IgD-negative memory B cell (primary cell): ENCODE data around the gene PGAP6. TPM values are rescaled to one million over a fixed set of nuclear protein-coding genes. Genes with fewer than 3 reads are reported as not detected.

Experiments
- H3K27ac Mint-ChIP-seq, 3 donors: one replicate each; pipeline ENCODE4 v1.8.0; 2020 to 2022; ENCODE audit warnings: mild to moderate bottlenecking in 3 of 3, mixed read lengths in 3 of 3, moderate library complexity in 1 of 3
- H3K27me3 Mint-ChIP-seq: one replicate; pipeline ENCODE4 v1.8.0; 2021; ENCODE audit warnings: mixed read lengths
- H3K36me3 Mint-ChIP-seq: one replicate; pipeline ENCODE4 v1.8.0; 2020; ENCODE audit warnings: mild to moderate bottlenecking, mixed read lengths
- H3K4me1 Mint-ChIP-seq, 3 donors: one replicate each; pipeline ENCODE4 v1.8.0; 2020 to 2022; ENCODE audit warnings: mixed read lengths in 3 of 3, mild to moderate bottlenecking in 1 of 3
- H3K4me3 Mint-ChIP-seq, 4 donors: one replicate each; pipeline ENCODE4 v1.8.0; 2020 to 2022; ENCODE audit warnings: mild to moderate bottlenecking in 4 of 4, mixed read lengths in 4 of 4, moderate library complexity in 3 of 4
- H3K9me3 Mint-ChIP-seq, 3 donors: one replicate each; pipeline ENCODE4 v1.8.0; 2020 to 2021; ENCODE audit warnings: mixed read lengths in 3 of 3, mild to moderate bottlenecking in 1 of 3
- polyA plus RNA-seq: library from polyadenylated mRNA; unstranded; fragments of 300-500 nt; fragmentation: Illumina TruSeq; gene quantifications from one replicate; pipeline ENCODE4 v1.2.3, GENCODE V29; 2021

PGAP6 gene
- polyA plus RNA-seq, 1 donor from 2014 or later, result 7.3 TPM

DNA sequence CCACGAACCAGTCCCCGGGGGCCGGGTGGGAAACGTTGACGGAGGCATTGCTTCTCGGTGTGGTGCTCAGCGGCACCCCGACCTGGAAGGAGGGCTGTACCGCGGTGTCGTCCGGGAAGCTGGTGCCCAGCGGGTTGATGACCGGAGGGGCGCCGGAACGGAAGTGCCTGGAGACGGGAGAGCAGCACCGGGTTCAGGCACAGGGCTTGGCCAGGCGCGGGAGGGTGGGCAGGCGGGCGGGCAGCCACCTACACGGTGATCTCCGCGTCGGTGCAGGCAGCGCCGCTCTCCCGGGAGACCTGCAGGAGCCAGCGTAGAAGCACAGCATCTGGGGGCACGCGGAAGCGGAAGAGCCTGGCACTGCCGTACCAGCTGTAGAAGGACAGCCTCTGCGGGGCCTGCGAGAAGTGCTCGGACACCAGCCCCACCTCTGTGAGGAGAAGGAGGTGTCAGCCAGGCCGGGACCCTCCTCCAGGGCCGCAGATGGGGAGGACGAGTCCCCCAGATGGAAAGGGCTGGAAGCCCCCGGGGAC is 4.3 kb downstream of the PGAP6 start:
- H3K4me1 Mint-ChIP-seq, result peaks cover 0 to 2% (median 2%) of the 10 kb centered on the region in 3 donors
- H3K27me3 Mint-ChIP-seq, result no peaks in the 10 kb centered on the region
- no peaks in the 10 kb centered on the region for H3K9me3 Mint-ChIP-seq
- no peaks in the 10 kb centered on the region for H3K36me3 Mint-ChIP-seq
- H3K4me3 Mint-ChIP-seq, result no peak overlapping the region
- H3K27ac Mint-ChIP-seq, result no peak overlapping the region

DNA sequence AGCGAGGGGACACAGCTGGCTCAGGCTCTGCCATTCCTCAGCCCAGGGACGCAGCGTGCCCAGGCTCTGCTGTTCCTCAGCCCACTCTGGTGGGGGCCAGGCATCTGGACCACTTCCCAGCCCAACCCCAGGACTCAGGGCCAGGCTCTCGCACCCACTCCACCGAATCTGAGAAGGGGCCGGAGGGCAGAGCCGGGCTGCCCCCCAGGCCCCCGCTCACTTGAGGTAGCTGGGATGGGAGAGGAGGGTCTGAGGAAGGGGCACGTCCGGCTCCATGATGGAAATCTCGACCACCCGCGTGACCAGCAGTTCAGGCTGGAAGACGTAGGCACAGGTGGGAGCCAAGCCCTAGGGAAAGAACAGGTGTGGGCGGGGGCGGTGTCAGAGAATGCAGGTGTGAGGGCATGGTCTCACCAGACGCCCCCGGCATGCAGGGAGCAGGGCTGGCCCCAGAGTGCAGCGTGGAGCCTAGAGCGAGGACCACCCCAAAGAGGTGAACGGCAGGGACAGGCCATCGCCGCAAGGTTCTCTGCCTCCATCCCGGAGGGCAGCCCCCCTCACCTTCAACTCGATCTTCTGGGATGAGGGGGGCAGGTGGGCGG is 4.9 kb downstream of the PGAP6 start:
- Mint-ChIP-seq H3K4me3 (no peak overlapping the region), H3K9me3 (no peaks in the 10 kb centered on the region), H3K27me3 (no peaks in the 10 kb centered on the region), H3K27ac (no peak overlapping the region), H3K4me1 (peaks cover 0 to 3% (median 3%) of the 10 kb centered on the region in 3 donors), H3K36me3 (no peaks in the 10 kb centered on the region)

DNA sequence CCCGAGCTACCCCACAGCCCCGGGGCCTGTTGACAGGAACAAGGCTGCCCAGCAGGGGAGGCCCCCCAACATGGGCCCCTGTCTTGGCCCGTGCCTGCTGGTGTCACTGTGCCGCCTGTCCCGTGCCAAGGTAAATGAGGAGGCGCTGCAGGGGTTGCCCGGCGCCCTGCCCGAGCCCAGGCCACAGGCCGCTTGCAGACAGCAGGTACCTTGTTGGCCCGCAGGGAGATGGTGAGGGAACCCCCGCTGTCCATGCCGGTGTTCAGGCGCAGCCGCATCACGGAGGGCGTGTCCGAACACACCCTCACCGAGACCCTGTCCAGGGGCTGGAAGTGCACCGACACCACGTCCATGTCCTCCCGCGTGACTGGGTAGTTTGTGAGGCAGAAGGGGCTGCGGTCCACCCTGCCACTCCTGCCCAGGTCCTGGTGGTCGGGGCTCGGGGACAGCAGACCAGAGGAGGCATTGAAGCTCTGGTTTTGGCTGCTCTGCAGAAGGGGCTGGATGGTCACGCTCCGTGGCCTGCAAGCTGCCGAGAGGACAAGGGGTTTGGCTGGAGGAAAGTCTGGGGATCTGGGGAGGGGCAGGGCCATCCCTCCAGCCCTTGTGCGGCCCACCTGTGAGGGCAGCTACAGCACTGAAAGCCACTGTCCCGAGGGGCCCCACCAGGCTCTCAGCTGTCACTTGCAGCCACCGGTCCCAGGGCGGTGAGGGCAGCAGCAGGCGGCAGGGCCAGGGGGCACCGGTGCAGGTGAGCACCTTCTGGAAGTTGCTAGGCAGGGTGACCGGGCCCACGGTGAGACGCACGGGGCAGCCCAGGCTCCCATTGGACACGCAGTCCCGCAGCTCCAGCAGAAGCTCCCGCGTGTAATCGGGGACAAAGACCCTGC is 5.6 kb downstream of the PGAP6 start:
- no peak overlapping the region for H3K4me3 Mint-ChIP-seq
- peaks cover 0 to 5% (median 4%) of the 10 kb centered on the region in 3 donors for H3K4me1 Mint-ChIP-seq
- H3K27me3 Mint-ChIP-seq, result no peaks in the 10 kb centered on the region
- no peak overlapping the region for H3K27ac Mint-ChIP-seq
- no peaks in the 10 kb centered on the region for H3K36me3 Mint-ChIP-seq
- no peaks in the 10 kb centered on the region for H3K9me3 Mint-ChIP-seq

DNA sequence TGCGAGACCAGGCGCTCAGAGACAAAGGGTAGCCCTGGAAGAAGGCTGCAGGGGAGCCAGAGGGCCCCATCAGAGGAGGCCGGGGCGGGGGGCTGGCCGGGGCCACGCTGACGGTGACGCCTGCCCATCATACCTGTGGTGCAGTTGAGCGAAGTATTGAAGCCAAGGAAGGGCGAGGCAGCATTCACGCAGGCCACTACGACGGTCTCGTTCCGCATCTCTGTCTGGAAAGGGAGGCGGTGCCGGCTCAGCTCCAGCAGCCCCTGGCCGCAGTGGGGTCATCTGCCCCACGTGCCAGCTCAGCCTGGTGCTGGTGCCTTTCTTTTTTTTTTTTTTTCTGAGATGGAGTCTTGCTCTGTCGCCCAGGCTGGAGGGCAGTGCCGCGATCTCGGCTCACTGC is 6.6 kb downstream of the PGAP6 start:
- peaks cover 3% of the 10 kb centered on the region for H3K36me3 Mint-ChIP-seq
- no peaks in the 10 kb centered on the region for H3K9me3 Mint-ChIP-seq
- no peaks in the 10 kb centered on the region for H3K27me3 Mint-ChIP-seq
- peaks cover 4 to 8% (median 6%) of the 10 kb centered on the region in 3 donors for H3K4me1 Mint-ChIP-seq
- H3K4me3 Mint-ChIP-seq, result no peak overlapping the region
- H3K27ac Mint-ChIP-seq, result no peak overlapping the region

DNA sequence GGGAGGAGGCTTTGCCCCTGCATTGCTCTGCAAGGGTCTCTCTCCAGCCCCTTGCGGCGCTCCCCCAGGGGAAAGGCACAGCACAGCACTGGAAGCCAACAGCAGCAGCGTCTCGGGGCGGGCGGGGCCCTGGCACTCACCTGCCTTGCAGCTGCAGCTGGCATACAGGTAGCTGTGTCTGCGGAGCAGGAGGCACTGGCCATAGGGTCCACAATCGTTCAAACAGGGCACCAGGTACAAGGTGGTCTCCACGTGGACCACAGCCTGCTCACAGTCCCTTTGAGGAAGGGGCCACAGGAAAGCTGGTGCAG is 7.2 kb downstream of the PGAP6 start:
- H3K27me3 Mint-ChIP-seq, result no peaks in the 10 kb centered on the region
- peaks cover 4 to 7% (median 7%) of the 10 kb centered on the region in 3 donors for H3K4me1 Mint-ChIP-seq
- no peak overlapping the region for H3K4me3 Mint-ChIP-seq
- peaks cover 3% of the 10 kb centered on the region for H3K36me3 Mint-ChIP-seq
- no peaks in the 10 kb centered on the region for H3K9me3 Mint-ChIP-seq
- no peak overlapping the region for H3K27ac Mint-ChIP-seq

DNA sequence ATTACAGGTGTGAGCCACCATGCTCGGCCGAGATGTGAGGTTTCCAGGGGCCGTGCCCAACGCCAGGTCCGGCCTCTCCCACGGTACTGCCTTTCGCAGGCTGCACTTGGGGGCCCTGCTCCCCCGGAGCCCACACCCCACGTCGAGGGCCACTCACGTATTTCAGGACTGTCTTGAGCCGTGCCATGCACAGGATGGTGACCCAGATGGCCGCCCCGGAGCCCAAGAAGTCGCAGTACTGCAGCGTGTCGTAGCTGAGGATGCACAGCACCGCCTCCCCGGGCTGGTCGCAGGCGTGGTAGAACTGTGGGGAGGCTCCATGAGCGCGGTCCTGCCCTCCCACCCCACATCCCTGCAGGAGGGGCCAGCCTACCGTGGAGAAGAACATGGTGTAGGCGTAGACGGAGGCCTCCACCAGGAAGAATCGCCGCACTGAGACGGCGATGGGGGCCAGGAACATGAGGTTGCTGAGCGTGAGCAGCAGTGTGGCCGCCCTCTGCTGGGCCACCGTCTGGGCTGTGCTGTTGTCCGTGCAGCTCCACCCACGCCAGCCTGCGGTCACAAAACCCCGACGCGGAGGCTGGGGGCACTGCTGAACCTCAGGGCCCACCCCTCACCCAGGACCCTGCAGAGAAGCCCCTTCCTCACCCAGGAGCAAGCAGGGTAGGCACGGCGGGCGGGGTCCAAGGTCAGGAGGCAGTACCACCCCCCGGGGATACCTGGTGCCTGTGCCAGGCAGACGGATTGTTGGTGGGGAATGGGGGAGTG is 7.7 kb downstream of the PGAP6 start:
- Mint-ChIP-seq H3K4me1 (peaks cover 4 to 10% (median 7%) of the 10 kb centered on the region in 3 donors), H3K4me3 (peak overlapping the region in 1 of 4 donors; percentile 65), H3K9me3 (no peaks in the 10 kb centered on the region), H3K27ac (peak overlapping the region in 1 of 3 donors; percentile 62), H3K27me3 (no peaks in the 10 kb centered on the region), H3K36me3 (peaks cover 3% of the 10 kb centered on the region)

DNA sequence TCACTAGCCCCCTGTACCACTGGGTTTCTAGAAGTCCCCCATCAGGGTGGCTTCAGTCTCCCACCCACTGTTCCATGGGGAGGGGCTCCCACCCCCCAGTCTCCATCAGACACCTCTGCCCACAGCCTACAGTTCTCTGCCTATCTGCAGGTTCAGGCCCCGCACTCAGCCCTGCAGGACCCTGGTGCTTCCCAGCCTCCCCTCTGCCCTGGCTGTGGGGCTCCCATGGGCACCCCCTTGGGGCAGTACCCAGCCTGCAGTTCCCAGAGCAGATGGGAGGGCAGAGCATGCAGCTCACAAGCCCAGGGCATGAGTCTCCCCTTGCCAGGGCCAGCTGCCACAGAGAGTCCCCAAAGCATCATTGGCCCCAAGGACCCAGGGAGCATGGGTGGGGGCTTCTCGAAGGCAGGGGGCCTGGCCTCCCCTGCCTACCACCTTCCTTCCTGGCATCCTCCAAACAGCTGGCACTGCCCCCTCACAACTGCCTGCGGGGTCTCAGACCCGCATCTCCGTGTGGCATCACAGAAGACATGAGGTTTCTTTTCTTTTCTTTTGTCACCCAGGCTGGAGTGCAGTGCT is 8.7 kb downstream of the PGAP6 start:
- H3K27ac Mint-ChIP-seq, result peak overlapping the region in 2 of 3 donors; percentile 10 to 62
- H3K4me1 Mint-ChIP-seq, result peaks cover 4 to 10% (median 7%) of the 10 kb centered on the region in 3 donors
- H3K36me3 Mint-ChIP-seq, result peaks cover 3% of the 10 kb centered on the region
- H3K27me3 Mint-ChIP-seq, result no peaks in the 10 kb centered on the region
- no peaks in the 10 kb centered on the region for H3K9me3 Mint-ChIP-seq
- peak overlapping the region in 1 of 4 donors; percentile 65 for H3K4me3 Mint-ChIP-seq

DNA sequence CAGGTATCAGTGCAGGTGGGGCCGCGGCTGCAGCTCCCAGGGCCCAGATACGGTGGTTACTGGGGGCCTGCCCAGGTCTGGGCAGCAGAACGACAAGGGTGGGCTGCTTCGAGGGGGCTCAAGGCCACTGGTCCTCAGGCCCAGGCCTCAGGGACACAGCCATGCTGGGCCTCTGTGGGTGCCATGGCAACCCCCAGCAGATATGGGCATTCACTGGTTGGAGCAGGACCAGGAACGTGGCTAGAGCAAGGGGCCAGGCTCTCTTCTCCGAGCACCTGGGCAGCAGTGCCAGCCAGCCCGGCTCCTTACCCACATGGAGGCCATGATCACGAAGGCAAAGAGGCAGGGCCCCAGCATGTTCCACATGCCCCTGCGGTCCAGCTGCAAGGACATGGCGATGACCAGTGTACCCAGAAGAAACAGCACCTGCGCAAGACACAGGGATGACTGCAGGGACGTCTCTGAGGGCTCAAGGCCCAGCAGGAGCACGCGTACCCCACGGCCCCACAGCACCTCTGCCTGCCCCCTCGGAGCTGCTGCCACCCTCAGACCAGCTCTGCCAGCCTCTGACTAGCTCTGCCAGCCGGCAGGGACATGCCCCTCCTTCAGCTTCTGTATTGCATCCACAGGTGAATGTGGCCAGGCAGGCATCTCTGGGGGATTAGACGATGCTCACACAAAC is 9.3 kb downstream of the PGAP6 start:
- peaks cover 3% of the 10 kb centered on the region for H3K36me3 Mint-ChIP-seq
- H3K27ac Mint-ChIP-seq, result no peak overlapping the region

DNA sequence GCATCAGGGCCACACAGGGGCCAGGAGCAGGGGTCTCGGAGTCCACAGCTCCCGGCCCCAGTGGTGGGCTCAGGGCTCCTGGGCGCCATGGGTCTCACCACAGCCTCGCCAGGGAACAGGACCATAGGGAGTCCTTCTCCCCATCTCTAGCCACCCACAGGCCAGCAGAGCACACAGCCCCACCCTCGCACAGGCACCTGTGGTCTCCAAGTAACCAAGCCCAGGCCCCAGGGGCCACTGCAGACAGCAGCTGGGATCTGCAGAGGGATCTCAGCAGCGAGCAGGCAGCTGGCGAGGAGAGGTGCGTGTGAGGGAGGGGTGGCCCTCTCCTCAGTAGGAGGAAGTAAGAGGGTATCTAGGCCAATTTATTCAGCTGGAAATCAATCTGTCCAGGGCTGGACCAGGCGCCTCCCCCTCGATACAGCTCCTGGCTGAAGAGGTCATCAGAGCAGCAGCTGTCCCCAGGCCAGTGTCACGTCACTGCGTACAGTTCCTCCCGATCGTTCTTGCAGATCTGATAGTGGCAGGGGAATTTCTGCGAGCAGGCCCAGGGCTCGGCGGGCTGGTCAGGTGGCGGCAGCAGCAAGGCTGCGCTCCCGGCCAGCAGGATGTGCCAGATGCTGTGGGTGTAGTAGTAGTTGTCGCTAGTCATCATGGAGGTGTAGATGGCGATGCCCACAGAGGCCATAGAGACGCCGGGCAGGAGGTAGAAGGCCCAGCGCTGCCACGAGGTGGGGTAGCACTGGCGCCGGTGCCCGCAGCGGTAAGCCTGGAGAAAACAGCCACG is 10.1 kb downstream of the PGAP6 start:
- Mint-ChIP-seq H3K27me3 (no peaks in the 10 kb centered on the region), H3K36me3 (peaks cover 3% of the 10 kb centered on the region), H3K9me3 (no peaks in the 10 kb centered on the region), H3K27ac (peak overlapping the region in 1 of 3 donors; percentile 58), H3K4me3 (peak overlapping the region in 3 of 4 donors; percentile 57 to 82 (median 62)), H3K4me1 (peaks cover 4 to 10% (median 7%) of the 10 kb centered on the region in 3 donors)

More for the DNA sequence above, 9.3 kb downstream of the PGAP6 start:
- Mint-ChIP-seq H3K4me1 (peaks cover 4 to 10% (median 7%) of the 10 kb centered on the region in 3 donors), H3K9me3 (no peaks in the 10 kb centered on the region), H3K4me3 (peak overlapping the region in 1 of 4 donors; percentile 62), H3K27me3 (no peaks in the 10 kb centered on the region)

DNA sequence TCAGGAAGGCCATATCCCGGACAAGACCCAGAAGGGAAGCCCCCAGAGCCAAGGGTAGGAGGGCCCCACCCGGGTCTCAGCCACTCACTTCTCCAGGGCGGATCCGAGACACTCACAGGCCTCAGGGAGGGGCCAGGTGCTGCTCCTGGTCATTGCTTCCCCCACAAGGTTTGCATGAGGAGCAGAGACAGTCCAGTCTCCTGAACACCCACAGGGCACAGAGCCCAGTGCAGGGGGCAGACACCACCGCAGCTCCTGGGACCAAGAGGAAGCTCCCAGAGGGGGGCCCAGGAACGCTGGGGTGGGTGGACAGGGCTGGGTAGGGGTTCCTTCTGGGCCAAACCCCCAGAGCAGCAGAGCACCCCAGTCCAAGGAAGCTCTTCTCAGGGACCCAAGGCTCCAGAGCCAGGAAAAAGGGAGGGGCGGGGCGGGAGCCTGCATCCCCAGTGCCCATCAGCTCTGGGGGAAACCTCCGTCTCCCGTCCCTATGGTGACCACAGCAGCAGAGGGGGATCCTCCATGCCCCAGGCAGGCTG is 10.7 kb downstream of the PGAP6 start:
- Mint-ChIP-seq H3K27me3 (no peaks in the 10 kb centered on the region), H3K9me3 (no peaks in the 10 kb centered on the region), H3K4me1 (peaks cover 4 to 10% (median 7%) of the 10 kb centered on the region in 3 donors), H3K36me3 (peaks cover 3% of the 10 kb centered on the region), H3K27ac (peak overlapping the region; percentile 41 to 95 (median 77)), H3K4me3 (peak overlapping the region; percentile 81 to 97 (median 91))

DNA sequence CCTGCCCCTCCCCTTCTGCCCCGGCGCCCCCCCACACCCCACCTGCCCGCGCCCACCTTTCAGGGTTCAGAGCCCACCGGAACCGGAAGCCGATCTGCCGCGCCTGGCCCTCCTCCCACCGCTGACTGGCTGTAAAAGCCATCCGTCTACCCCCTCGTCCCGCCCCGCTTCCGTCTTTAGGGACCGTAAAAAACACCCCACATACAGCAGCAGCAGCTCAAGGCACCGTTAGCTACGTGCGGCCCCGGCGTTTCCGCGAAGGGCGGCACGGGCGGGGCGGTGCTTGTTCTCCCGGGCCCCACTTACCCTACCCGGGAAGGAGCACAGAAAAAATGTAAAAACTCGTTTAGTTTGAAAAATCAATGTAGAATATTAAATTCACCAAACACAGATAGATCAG is 11.3 kb downstream of the PGAP6 start, which contains the start of gene MRPL28:
Gene MRPL28 (minus strand): TSS at position 96 of the 400 bp plus-strand sequence. CDS start 320 bp downstream, outside the sequence.
- Mint-ChIP-seq H3K4me1 (peaks cover 4 to 10% (median 7%) of the 10 kb centered on the region in 3 donors), H3K27me3 (no peaks in the 10 kb centered on the region), H3K9me3 (no peaks in the 10 kb centered on the region), H3K36me3 (peaks cover 3% of the 10 kb centered on the region), H3K4me3 (peak within 1 kb of the TSS; percentile 81 to 97 (median 91)), H3K27ac (peak within 1 kb of the TSS; percentile 41 to 95 (median 77))

DNA sequence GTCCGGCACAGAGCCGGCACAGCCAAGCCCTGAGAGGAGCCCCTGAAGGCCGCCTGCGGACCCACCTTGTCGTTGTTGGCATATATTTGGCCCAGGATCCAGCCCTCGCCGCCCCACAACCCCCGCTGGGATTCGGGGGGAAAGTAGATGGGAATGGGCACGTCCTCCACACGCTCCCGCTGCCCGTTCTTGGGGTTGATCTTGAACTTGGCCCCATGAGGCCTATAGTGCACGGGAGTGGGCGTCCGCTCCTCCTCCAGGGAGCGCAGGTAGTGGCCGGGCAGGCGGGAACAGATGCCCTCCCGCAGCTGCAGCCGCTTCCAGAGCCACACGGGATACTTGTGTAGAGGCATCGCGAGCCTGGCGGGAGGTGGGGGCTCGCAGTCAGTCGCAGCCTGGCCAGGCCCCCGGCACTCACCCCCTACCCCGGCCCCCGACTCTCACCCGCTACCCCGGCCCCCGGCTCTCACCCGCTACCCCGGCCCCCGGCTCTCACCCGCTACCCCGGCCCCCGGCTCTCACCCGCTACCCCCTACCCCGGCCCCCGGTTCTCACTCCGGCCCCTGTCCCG is 11.8 kb downstream of the PGAP6 start:
- Mint-ChIP-seq H3K4me3 (peak overlapping the region; percentile 49 to 97 (median 66)), H3K27ac (peak overlapping the region in 2 of 3 donors; percentile 77 to 95), H3K36me3 (peaks cover 3% of the 10 kb centered on the region), H3K9me3 (no peaks in the 10 kb centered on the region), H3K4me1 (peaks cover 4 to 10% (median 7%) of the 10 kb centered on the region in 3 donors), H3K27me3 (no peaks in the 10 kb centered on the region)
